ENCODE measurements around the gene KBTBD4. TPM values are rescaled to one million over a fixed set of nuclear protein-coding genes. Genes with fewer than 3 reads are reported as not detected.
"Not testable (repeated sequence)": the region's sequence is repeated elsewhere in the genome, so short reads cannot be mapped to it uniquely, and the experiment has no call there.

KBTBD4 gene
- total RNA-seq, 6 experiments from 2014 or later = 15.9 to 19.4 (median 18.4) TPM

- Mint-ChIP-seq H3K4me1 (ENCODE audit: low read depth) (peaks cover 40% of the 10 kb centered on the region), H3K36me3 (ENCODE audit: low read depth) (peaks cover 24% of the 10 kb centered on the region), H3K4me3 (peak overlapping the region; percentile 99), H3K27me3 (ENCODE audit: insufficient read depth) (no peaks in the 10 kb centered on the region), H3K27ac (peak overlapping the region; percentile 58), H3K9me3 (no peaks in the 10 kb centered on the region)
- peak; percentile 36 for DNase-seq
- TF ChIP-seq CTCF (IDR thresholded peaks at IDR 0.05) = no peak; the same call in none of the 2 replicates
Measured at GRCh38 chr11:47553406-47553743, 25.4 kb downstream of the KBTBD4 start.

- peak within 1 kb of the TSS; percentile 97 for H3K27ac Mint-ChIP-seq
- peak; percentile 79 for DNase-seq
- peaks cover 24% of the 10 kb centered on the region for H3K36me3 Mint-ChIP-seq (ENCODE audit: low read depth)
- H3K4me1 Mint-ChIP-seq (ENCODE audit: low read depth) = peaks cover 44% of the 10 kb centered on the region
- no peaks in the 10 kb centered on the region for H3K9me3 Mint-ChIP-seq
- peak within 1 kb of the TSS; percentile 99 for H3K4me3 Mint-ChIP-seq
- H3K27me3 Mint-ChIP-seq (ENCODE audit: insufficient read depth) = no peaks in the 10 kb centered on the region
- peak; percentile 96 for TF ChIP-seq CTCF (IDR thresholded peaks at IDR 0.05)
Measured at GRCh38 chr11:47552566-47553405, 26.0 kb downstream of the KBTBD4 start, which contains the start of gene CELF1. Gene CELF1 (minus strand): TSS chr11:47553132. CDS start chr11:47499523, 53,609 bp downstream.

GRCh38 chr11:47552056-47552565, 26.7 kb downstream of the KBTBD4 start:
- H3K27ac Mint-ChIP-seq = peak overlapping the region; percentile 97
- DNase-seq = peak; percentile 26
- H3K36me3 Mint-ChIP-seq (ENCODE audit: low read depth) = peaks cover 24% of the 10 kb centered on the region
- H3K27me3 Mint-ChIP-seq (ENCODE audit: insufficient read depth) = no peaks in the 10 kb centered on the region
- no peaks in the 10 kb centered on the region for H3K9me3 Mint-ChIP-seq
- no peak for TF ChIP-seq CTCF (IDR thresholded peaks at IDR 0.05)
- peak overlapping the region; percentile 99 for H3K4me3 Mint-ChIP-seq
- peaks cover 44% of the 10 kb centered on the region for H3K4me1 Mint-ChIP-seq (ENCODE audit: low read depth)

- H3K27me3 Mint-ChIP-seq (ENCODE audit: insufficient read depth) = no peaks in the 10 kb centered on the region
- peaks cover 24% of the 10 kb centered on the region for H3K36me3 Mint-ChIP-seq (ENCODE audit: low read depth)
- peak; percentile 70 for TF ChIP-seq CTCF (IDR thresholded peaks at IDR 0.05)
- H3K4me1 Mint-ChIP-seq (ENCODE audit: low read depth) = peaks cover 44% of the 10 kb centered on the region
- H3K9me3 Mint-ChIP-seq = no peaks in the 10 kb centered on the region
- H3K27ac Mint-ChIP-seq = peak overlapping the region; percentile 97
- peak; percentile 28 for DNase-seq
- peak overlapping the region; percentile 99 for H3K4me3 Mint-ChIP-seq
Measured at GRCh38 chr11:47551086-47551485, 27.7 kb downstream of the KBTBD4 start.

- Mint-ChIP-seq H3K9me3 (no peaks in the 10 kb centered on the region), H3K27me3 (ENCODE audit: insufficient read depth) (no peaks in the 10 kb centered on the region), H3K4me1 (ENCODE audit: low read depth) (peaks cover 44% of the 10 kb centered on the region), H3K4me3 (peak overlapping the region; percentile 99), H3K36me3 (ENCODE audit: low read depth) (peaks cover 24% of the 10 kb centered on the region), H3K27ac (peak overlapping the region; percentile 21; the same call in 1 of the 2 replicates)
- no peak for DNase-seq
- TF ChIP-seq CTCF (IDR thresholded peaks at IDR 0.05) = no peak
Measured at GRCh38 chr11:47550288-47551047, 28.3 kb downstream of the KBTBD4 start.

- not testable (repeated sequence) for H3K9me3 Mint-ChIP-seq; H3K27ac Mint-ChIP-seq; H3K27me3 Mint-ChIP-seq (ENCODE audit: insufficient read depth); DNase-seq; H3K4me3 Mint-ChIP-seq
- peaks cover 43% of the 10 kb centered on the region for H3K4me1 Mint-ChIP-seq (ENCODE audit: low read depth)
- H3K36me3 Mint-ChIP-seq (ENCODE audit: low read depth) = peaks cover 14% of the 10 kb centered on the region
Measured at GRCh38 chr11:47546274-47546673, 32.5 kb downstream of the KBTBD4 start.
